Bronchial epithelial cell (primary cell): Measurements from ENCODE around the gene NDUFB10. TPM values are rescaled to one million over a fixed set of nuclear protein-coding genes. Genes with fewer than 3 reads are reported as not detected.

Experiments used
- DNase-seq: peaks from one replicate; pipeline ENCODE4 v3.0.0-alpha.2; 2010; ENCODE audit warnings: low read depth
- FAIRE-seq: peaks from 2 replicates; lab custom pipeline; 2011; peaks lifted over from hg19 to GRCh38; lab: Jason Lieb, UNC
- H3K27me3 ChIP-seq: 2 replicates; pipeline ENCODE4 v1.5.1; 2011; ENCODE audit warnings: low read length; ENCODE audit not compliant: control insufficient read depth, insufficient read depth
- H3K36me3 ChIP-seq: 2 replicates; pipeline ENCODE4 v1.5.1; 2011; ENCODE audit warnings: low read length; ENCODE audit not compliant: control insufficient read depth, insufficient read depth
- H3K4me3 ChIP-seq: 2 replicates; pipeline ENCODE4 v1.5.1; 2011; ENCODE audit warnings: mild to moderate bottlenecking, low read depth, low read length, control low read depth
- CTCF ChIP-seq: IDR thresholded peaks from 2 replicates; pipeline ENCODE4 v1.5.1; 2011; ENCODE audit warnings: mild to moderate bottlenecking, moderate library complexity, low read length, control low read depth, inconsistent platforms; ENCODE audit not compliant: insufficient read depth, severe bottlenecking
- total RNA-seq: library from RNA; depleted of rRNA; stranded (reverse); fragments of >200 nt; gene quantifications from 2 replicates; pipeline ENCODE4 v1.2.1, GENCODE V29; 2014

The NDUFB10 gene
- total RNA-seq, 1 donor from 2014 or later = 115 TPM

- FAIRE-seq (no peak), DNase-seq (peak; percentile 91)
- Histone ChIP-seq H3K4me3 (peak within 1 kb of the TSS; percentile 91), H3K36me3 (peaks cover 15% of the 10 kb centered on the region), H3K27me3 (no peaks in the 10 kb centered on the region)
- TF ChIP-seq CTCF = no peak
Observed at GRCh38 chr16:1964506-1965395, 5.4 kb downstream of the NDUFB10 start, which contains the start of gene RPS2. Gene RPS2 (minus strand): TSS chr16:1964826. CDS start chr16:1964625, 201 bp downstream.

GRCh38 chr16:1965396-1966001 is 6.2 kb downstream of the NDUFB10 start:
- no peak for FAIRE-seq

GRCh38 chr16:1966460-1966859 is 7.1 kb downstream of the NDUFB10 start, which contains the start of gene RNF151:
Gene RNF151 (plus strand): TSS chr16:1966856. CDS start chr16:1966882, 26 bp downstream.
- Histone ChIP-seq H3K36me3 (peaks cover 15% of the 10 kb centered on the region), H3K27me3 (no peaks in the 10 kb centered on the region), H3K4me3 (peak within 1 kb of the TSS; percentile 91)
- FAIRE-seq (no peak), DNase-seq (no peak)
- TF ChIP-seq CTCF = no peak

More at GRCh38 chr16:1965396-1966001, 6.2 kb downstream of the NDUFB10 start:
- no peak for DNase-seq
- no peaks in the 10 kb centered on the region for H3K27me3 ChIP-seq
- no peak for TF ChIP-seq CTCF
- peak overlapping the region; percentile 91 for H3K4me3 ChIP-seq
- peaks cover 15% of the 10 kb centered on the region for H3K36me3 ChIP-seq

GRCh38 chr16:1968146-1968953 is 9.0 kb downstream of the NDUFB10 start:
- Histone ChIP-seq H3K36me3 (peaks cover 7% of the 10 kb centered on the region), H3K4me3 (no peak overlapping the region), H3K27me3 (no peaks in the 10 kb centered on the region)
- DNase-seq (no peak), FAIRE-seq (no peak)
- TF ChIP-seq CTCF = no peak

- FAIRE-seq = no peak
- Histone ChIP-seq H3K4me3 (peak within 1 kb of the TSS; percentile 99), H3K27me3 (no peaks in the 10 kb centered on the region), H3K36me3 (peaks cover 16% of the 10 kb centered on the region)
- TF ChIP-seq CTCF = no peak
- peak; percentile 79 for DNase-seq
Observed at GRCh38 chr16:1971796-1972489, 12.6 kb downstream of the NDUFB10 start, which contains the start of gene TBL3. Gene TBL3 (plus strand): TSS chr16:1972053. CDS start chr16:1972165, 112 bp downstream.
